OCI-LY7 (cell line): ENCODE data around the gene CAVIN3.

Experiments used
- EZH2phosphoT487 ChIP-seq: fragments of 200-600 bp; sonication (generic); IDR thresholded peaks from 2 replicates; pipeline ENCODE4 v1.6.1; 2018; ENCODE audit warnings: low read depth, borderline replicate concordance, mild to moderate bottlenecking, mixed run types, antibody characterized with exemption, low read length, moderate library complexity, mixed read lengths
- TF ChIP-seq, protein P1 (sequence below): fragments of 200-600 bp; sonication (generic); conservative IDR thresholded peaks from 2 replicates; pipeline ENCODE4 v1.5.1; 2014; ENCODE audit warnings: mild to moderate bottlenecking, antibody characterized with exemption, low read length, moderate library complexity, mixed read lengths

DNA sequence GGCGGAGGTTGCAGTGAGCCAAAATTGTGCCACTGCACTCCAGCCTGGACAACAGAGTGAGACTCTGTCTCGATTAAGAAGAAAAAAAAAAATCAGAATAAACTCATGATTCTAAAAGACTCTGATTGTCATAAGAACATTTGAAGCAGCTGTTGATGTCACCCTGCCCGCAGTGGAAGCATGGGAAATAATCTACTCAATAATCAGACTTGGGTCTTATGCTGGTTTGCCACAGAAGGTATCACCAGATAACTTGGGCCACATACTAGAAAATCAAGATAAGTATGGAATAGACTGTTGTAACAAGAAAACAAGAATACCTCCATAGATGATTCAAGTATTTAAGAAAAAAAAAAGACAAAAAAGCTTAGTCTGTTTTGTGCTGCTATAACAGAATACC lies 8.2 kb downstream of the CAVIN3 start:
- TF ChIP-seq, protein P1, sequence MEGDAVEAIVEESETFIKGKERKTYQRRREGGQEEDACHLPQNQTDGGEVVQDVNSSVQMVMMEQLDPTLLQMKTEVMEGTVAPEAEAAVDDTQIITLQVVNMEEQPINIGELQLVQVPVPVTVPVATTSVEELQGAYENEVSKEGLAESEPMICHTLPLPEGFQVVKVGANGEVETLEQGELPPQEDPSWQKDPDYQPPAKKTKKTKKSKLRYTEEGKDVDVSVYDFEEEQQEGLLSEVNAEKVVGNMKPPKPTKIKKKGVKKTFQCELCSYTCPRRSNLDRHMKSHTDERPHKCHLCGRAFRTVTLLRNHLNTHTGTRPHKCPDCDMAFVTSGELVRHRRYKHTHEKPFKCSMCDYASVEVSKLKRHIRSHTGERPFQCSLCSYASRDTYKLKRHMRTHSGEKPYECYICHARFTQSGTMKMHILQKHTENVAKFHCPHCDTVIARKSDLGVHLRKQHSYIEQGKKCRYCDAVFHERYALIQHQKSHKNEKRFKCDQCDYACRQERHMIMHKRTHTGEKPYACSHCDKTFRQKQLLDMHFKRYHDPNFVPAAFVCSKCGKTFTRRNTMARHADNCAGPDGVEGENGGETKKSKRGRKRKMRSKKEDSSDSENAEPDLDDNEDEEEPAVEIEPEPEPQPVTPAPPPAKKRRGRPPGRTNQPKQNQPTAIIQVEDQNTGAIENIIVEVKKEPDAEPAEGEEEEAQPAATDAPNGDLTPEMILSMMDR = no peak
- TF ChIP-seq EZH2phosphoT487 = no peak
